KMS-11 (cell line): Measurements from ENCODE around the gene PCOLCE2.

Experiments used
- H2AFZ ChIP-seq: fragments of 200-600 bp; sonication (generic); 2 replicates; pipeline ENCODE4 v1.6.1; 2016; ENCODE audit warnings: antibody characterized with exemption, mixed run types, low read depth
- H3K27ac ChIP-seq: fragments of 200-600 bp; sonication (generic); 2 replicates; pipeline ENCODE4 v1.6.1; 2016; ENCODE audit warnings: mild to moderate bottlenecking, mixed run types
- H3K27me3 ChIP-seq: fragments of 200-600 bp; sonication (generic); 2 replicates; pipeline ENCODE4 v1.6.1; 2017; ENCODE audit warnings: mild to moderate bottlenecking, low read depth, mixed run types, moderate library complexity; ENCODE audit not compliant: insufficient read depth
- H3K36me3 ChIP-seq: fragments of 200-600 bp; sonication (generic); 2 replicates; pipeline ENCODE4 v1.6.1; 2017; ENCODE audit warnings: mild to moderate bottlenecking, mixed run types; ENCODE audit not compliant: insufficient read depth
- H3K4me1 ChIP-seq: fragments of 200-600 bp; sonication (generic); 2 replicates; pipeline ENCODE4 v1.6.1; 2016; ENCODE audit warnings: mild to moderate bottlenecking, low read depth, mixed run types; ENCODE audit not compliant: poor library complexity, severe bottlenecking
- H3K4me2 ChIP-seq: fragments of 200-600 bp; sonication (generic); 2 replicates; pipeline ENCODE4 v1.7.0; 2016; ENCODE audit warnings: mild to moderate bottlenecking, mixed run types
- H3K4me3 ChIP-seq: fragments of 200-600 bp; sonication (generic); IDR thresholded peaks from 2 replicates; pipeline ENCODE4 v1.6.1; 2017; ENCODE audit warnings: low read depth, low read length, mixed read lengths; ENCODE audit not compliant: insufficient read depth
- H3K79me2 ChIP-seq: fragments of 200-600 bp; sonication (generic); 2 replicates; pipeline ENCODE4 v1.6.1; 2016; ENCODE audit warnings: low read depth, mixed run types; ENCODE audit not compliant: insufficient read depth
- H3K9ac ChIP-seq: fragments of 200-600 bp; sonication (generic); 2 replicates; pipeline ENCODE4 v1.6.1; 2016; ENCODE audit warnings: mild to moderate bottlenecking, mixed run types
- H4K20me1 ChIP-seq: fragments of 200-600 bp; sonication (generic); 2 replicates; pipeline ENCODE4 v1.6.1; 2016; ENCODE audit warnings: mild to moderate bottlenecking, mixed run types; ENCODE audit not compliant: insufficient read depth
- TF ChIP-seq, protein P1 (sequence below): fragments of 200-600 bp; sonication (generic); conservative IDR thresholded peaks from 2 replicates; pipeline ENCODE4 v1.6.1; 2017; ENCODE audit warnings: low read depth, mild to moderate bottlenecking, antibody characterized with exemption, low read length, moderate library complexity, mixed read lengths

PCOLCE2 gene

DNA sequence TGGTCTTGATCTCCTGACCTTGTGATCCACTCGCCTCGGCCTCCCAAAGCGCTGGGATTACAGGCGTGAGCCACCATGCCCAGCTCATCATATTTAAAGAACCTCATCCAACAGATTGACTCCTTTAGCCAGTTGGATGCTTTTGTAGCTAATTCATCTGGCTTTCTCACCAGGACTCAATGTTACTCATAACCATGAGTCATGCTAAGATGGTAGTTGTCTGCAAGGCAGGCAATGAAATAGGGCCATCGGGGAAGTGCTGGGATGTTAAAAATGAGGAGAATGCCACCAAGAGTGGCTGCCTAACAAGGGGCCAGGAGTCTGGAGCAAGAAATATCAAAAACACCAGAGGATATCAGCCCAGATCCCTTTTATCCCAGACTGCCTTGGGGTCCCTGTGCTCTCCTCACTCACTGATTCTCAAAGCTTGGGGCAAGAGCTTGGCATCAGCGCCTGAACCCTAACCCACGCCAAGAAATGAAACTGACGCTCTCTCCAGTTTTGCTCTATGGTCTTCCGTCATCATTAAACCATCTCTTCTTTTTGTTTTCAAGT, 7.4 kb upstream of the PCOLCE2 start:
- TF ChIP-seq, protein P1, sequence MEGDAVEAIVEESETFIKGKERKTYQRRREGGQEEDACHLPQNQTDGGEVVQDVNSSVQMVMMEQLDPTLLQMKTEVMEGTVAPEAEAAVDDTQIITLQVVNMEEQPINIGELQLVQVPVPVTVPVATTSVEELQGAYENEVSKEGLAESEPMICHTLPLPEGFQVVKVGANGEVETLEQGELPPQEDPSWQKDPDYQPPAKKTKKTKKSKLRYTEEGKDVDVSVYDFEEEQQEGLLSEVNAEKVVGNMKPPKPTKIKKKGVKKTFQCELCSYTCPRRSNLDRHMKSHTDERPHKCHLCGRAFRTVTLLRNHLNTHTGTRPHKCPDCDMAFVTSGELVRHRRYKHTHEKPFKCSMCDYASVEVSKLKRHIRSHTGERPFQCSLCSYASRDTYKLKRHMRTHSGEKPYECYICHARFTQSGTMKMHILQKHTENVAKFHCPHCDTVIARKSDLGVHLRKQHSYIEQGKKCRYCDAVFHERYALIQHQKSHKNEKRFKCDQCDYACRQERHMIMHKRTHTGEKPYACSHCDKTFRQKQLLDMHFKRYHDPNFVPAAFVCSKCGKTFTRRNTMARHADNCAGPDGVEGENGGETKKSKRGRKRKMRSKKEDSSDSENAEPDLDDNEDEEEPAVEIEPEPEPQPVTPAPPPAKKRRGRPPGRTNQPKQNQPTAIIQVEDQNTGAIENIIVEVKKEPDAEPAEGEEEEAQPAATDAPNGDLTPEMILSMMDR: no peak
- Histone ChIP-seq H3K4me1 (no peaks in the 10 kb centered on the region), H3K4me3 (no peak overlapping the region), H3K36me3 (no peaks in the 10 kb centered on the region), H3K27me3 (no peaks in the 10 kb centered on the region; the same call in 1 of the 2 replicates), H3K9ac (no peak overlapping the region), H3K4me2 (no peak overlapping the region), H3K27ac (no peak overlapping the region), H2AFZ (no peak overlapping the region), H3K79me2 (no peaks in the 10 kb centered on the region), H4K20me1 (no peaks in the 10 kb centered on the region)

DNA sequence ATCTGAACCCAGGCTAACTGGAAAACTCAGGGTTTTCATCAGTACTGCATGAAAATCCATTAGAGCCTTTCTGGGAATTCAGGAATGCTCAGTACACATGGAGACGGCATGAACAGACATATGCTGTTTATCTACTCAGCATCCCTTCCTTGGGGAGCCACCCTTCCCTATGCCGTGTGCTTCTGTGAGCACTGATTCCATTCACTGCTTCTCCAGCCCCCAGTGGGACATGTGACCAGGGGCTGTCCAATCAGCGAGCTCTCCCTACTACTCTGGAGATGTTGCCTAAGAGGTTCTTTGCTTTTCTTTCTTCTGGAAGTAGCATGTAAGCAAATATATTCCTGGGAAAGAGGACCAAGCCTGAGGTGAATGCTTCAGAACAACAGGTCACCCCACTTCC, 5.6 kb upstream of the PCOLCE2 start:
- Histone ChIP-seq H3K4me2 (no peak overlapping the region), H3K27ac (no peak overlapping the region), H3K9ac (no peak overlapping the region), H3K27me3 (no peaks in the 10 kb centered on the region; the same call in 1 of the 2 replicates), H3K4me1 (no peaks in the 10 kb centered on the region), H3K79me2 (no peaks in the 10 kb centered on the region), H2AFZ (no peak overlapping the region), H3K4me3 (no peak overlapping the region), H4K20me1 (no peaks in the 10 kb centered on the region), H3K36me3 (no peaks in the 10 kb centered on the region)
- TF ChIP-seq, protein P1: no peak

DNA sequence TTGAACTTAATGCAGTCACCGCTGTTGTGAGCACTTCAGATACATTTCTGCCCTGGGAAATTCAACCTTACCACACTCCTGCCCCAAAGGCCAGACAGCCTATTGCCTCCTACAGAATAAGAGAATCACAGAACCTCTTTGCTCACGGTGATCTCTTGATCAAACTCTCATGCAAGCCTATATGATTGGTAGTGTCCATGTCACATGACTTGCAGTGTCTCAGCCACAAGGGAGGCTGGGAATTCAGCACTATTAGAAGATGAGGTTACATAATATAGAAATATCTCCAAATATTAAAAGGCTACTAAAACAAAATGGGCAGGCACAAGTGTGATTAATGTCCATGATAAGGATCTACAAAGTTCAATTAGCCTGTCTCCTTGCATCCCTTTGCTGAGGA, 3.8 kb upstream of the PCOLCE2 start:
- Histone ChIP-seq H3K27ac (no peak overlapping the region), H3K4me3 (no peak overlapping the region), H2AFZ (no peak overlapping the region), H3K27me3 (no peaks in the 10 kb centered on the region; the same call in 1 of the 2 replicates), H4K20me1 (no peaks in the 10 kb centered on the region), H3K4me2 (no peak overlapping the region), H3K79me2 (no peaks in the 10 kb centered on the region), H3K4me1 (no peaks in the 10 kb centered on the region), H3K9ac (no peak overlapping the region), H3K36me3 (no peaks in the 10 kb centered on the region)
- TF ChIP-seq, protein P1: no peak

DNA sequence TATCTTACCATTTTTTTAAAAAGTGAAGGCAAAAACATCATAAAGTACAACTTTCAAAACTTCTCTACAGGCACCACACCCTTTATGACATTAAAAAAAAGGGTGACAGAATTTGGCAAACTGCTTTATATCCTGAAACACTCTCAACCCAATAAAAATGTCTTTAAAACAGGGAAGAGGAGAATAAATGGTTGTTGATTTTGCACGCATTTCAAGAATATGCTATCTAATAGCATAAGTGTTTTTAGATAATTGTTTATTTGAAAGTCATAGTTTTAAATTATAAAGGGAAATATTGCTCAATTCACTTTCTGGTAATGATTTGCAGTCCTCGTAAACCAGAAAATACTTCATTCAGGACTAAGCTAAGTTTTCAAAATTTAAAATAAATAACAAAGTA, 1.7 kb upstream of the PCOLCE2 start:
- no peaks in the 10 kb centered on the region for H3K36me3 ChIP-seq
- H3K4me3 ChIP-seq: no peak overlapping the region
- no peak overlapping the region for H3K4me2 ChIP-seq
- no peak overlapping the region for H3K9ac ChIP-seq
- H4K20me1 ChIP-seq: no peaks in the 10 kb centered on the region
- no peaks in the 10 kb centered on the region; the same call in 1 of the 2 replicates for H3K27me3 ChIP-seq
- no peaks in the 10 kb centered on the region for H3K4me1 ChIP-seq
- TF ChIP-seq, protein P1: no peak
- H2AFZ ChIP-seq: no peak overlapping the region
- H3K27ac ChIP-seq: no peak overlapping the region
- no peaks in the 10 kb centered on the region for H3K79me2 ChIP-seq
